Measurements from ENCODE around the gene TERF2IP.

DNA sequence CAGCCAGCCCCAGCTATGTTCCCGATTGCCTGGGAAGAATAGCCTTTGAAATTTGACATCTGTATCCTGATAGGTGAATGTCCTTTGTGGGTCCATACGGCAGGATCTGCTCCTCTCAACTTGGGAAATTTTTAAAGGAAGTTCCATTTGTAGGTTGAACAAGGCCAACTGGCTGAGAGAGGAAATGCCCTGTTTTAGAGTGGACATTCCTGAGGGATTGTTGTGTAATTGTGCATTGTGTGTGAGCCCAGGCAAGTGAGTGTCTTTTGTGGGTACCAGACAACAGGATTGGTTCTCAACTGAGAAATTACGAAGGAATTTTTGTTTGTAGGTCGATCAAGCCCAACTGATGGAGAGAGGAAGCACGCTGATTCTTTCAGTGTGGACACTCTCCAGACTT is 31.8 kb downstream of the TERF2IP start:
- TF ChIP-seq, protein P1, sequence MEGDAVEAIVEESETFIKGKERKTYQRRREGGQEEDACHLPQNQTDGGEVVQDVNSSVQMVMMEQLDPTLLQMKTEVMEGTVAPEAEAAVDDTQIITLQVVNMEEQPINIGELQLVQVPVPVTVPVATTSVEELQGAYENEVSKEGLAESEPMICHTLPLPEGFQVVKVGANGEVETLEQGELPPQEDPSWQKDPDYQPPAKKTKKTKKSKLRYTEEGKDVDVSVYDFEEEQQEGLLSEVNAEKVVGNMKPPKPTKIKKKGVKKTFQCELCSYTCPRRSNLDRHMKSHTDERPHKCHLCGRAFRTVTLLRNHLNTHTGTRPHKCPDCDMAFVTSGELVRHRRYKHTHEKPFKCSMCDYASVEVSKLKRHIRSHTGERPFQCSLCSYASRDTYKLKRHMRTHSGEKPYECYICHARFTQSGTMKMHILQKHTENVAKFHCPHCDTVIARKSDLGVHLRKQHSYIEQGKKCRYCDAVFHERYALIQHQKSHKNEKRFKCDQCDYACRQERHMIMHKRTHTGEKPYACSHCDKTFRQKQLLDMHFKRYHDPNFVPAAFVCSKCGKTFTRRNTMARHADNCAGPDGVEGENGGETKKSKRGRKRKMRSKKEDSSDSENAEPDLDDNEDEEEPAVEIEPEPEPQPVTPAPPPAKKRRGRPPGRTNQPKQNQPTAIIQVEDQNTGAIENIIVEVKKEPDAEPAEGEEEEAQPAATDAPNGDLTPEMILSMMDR (IDR thresholded peaks at IDR 0.05), result no peak
- TF ChIP-seq POLR2A (IDR thresholded peaks at IDR 0.05), result no peak

All from body of pancreas (tissue), 4 donors.